Measurements from ENCODE around the gene ADAM21.

GRCh38 chr14:70498191-70498590, 46.2 kb downstream of the ADAM21 start:
- TF ChIP-seq CENPT (CRISPR knock-in tag; IDR thresholded peaks at IDR 0.05; ENCODE audit: low read depth) (no peak), CAMTA2 (CRISPR knock-in tag; IDR thresholded peaks at IDR 0.05; ENCODE audit: borderline replicate concordance) (no peak), ZNF124 (CRISPR knock-in tag; IDR thresholded peaks at IDR 0.05) (no peak)
- TF ChIP-seq, protein P1, sequence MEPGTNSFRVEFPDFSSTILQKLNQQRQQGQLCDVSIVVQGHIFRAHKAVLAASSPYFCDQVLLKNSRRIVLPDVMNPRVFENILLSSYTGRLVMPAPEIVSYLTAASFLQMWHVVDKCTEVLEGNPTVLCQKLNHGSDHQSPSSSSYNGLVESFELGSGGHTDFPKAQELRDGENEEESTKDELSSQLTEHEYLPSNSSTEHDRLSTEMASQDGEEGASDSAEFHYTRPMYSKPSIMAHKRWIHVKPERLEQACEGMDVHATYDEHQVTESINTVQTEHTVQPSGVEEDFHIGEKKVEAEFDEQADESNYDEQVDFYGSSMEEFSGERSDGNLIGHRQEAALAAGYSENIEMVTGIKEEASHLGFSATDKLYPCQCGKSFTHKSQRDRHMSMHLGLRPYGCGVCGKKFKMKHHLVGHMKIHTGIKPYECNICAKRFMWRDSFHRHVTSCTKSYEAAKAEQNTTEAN (CRISPR knock-in tag; conservative IDR thresholded peaks at IDR 0.05): no peak

Data from HepG2 (cell line).